MG63 (cell line): Measurements from ENCODE around the gene SART3. TPM values are rescaled to one million over a fixed set of nuclear protein-coding genes. Genes with fewer than 3 reads are reported as not detected.
"Not testable (repeated sequence)": the region's sequence is repeated elsewhere in the genome, so short reads cannot be mapped to it uniquely, and the experiment has no call there.

Experiments
- DNase-seq: peaks from one replicate; pipeline ENCODE4 v3.0.0-alpha.2; 2020
- H3K27me3 ChIP-seq: fragments of 250-450 bp; sonication (Bioruptor Pico); 2 replicates; pipeline ENCODE4 v1.5.1; 2020; ENCODE audit warnings: mild to moderate bottlenecking, moderate library complexity
- H3K36me3 ChIP-seq: fragments of 250-450 bp; sonication (Bioruptor Pico); 2 replicates; pipeline ENCODE4 v1.5.1; 2020; ENCODE audit warnings: mild to moderate bottlenecking, moderate library complexity
- H3K4me3 ChIP-seq: fragments of 250-450 bp; sonication (Bioruptor Pico); 2 replicates; pipeline ENCODE4 v1.5.1; 2020; ENCODE audit warnings: mild to moderate bottlenecking, moderate library complexity
- H3K9me3 ChIP-seq: fragments of 250-450 bp; sonication (Bioruptor Pico); 2 replicates; pipeline ENCODE4 v1.5.1; 2020; ENCODE audit warnings: mild to moderate bottlenecking, moderate library complexity
- total RNA-seq: library from RNA; depleted of rRNA; stranded (reverse); fragments of >200 nt; shearing (Covaris generic); gene quantifications from 2 replicates; pipeline ENCODE4 v1.2.3, GENCODE V29; 2014; ENCODE audit warnings: low replicate concordance

The SART3 gene
- total RNA-seq, 1 experiment from 2014 or later, result 27.6 TPM

DNA sequence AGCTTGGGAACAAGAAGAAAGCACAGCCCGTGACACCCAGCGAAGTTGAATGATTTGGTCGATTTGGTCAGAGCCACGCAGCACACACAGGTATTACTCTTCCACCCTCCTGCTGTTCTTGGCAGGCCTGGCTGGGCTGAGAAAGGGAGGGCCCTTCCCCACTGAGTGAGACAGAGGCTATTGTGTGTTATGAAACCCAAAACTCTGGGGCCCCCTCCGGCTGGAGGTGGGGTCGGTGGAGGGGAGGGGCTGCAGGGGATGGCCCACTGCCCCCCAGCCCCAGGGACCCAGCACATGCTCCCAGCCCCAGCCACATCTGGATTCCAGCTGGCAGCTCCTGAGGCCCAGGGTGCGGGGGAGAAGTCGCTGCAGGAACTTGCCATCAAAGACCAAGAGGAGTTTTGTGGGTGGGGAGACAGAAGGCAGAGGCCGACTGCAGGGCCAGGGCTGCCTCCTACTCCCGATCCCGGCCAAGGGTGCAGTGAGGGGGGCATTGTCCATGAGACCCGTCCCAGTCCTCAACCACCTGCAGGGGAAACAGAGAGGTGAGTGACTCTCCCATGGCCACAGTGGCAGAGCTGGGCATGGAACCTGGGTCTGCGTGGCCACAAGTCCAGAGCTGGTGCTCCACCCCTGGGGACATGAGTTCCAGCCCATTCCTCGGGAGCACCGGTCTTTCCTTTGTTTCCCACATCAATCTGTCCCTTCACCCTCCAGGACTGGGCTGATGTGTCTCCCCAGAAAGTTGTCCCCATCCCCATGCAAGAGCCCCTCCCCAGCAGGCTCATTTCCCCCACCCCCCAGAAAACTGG lies 28.3 kb upstream of the SART3 start:
- peaks cover 17% of the 10 kb centered on the region for H3K36me3 ChIP-seq
- no peaks in the 10 kb centered on the region for H3K27me3 ChIP-seq
- DNase-seq, result peak; percentile 53
- no peak overlapping the region for H3K4me3 ChIP-seq
- H3K9me3 ChIP-seq, result no peaks in the 10 kb centered on the region

DNA sequence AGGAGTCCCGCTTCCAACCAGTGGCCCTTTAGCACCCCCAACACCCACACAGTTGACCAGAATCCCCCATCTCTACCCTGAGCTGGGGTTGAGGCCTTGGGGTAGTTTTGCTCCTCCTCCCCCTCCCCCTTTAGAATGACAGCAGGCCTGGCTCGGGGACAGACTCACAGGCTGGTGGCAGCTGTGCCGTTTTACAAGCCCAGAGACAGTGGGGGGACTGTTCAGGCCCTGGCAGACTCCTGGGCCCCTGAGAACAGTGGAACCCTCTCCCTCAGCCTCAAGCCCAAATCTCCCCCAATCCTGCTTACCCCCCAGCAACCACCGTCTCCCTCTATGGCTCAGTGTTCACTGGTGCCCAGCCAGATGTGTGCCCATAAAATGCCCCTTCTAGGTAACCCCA lies 26.9 kb upstream of the SART3 start:
- no peaks in the 10 kb centered on the region for H3K27me3 ChIP-seq
- no peak overlapping the region for H3K4me3 ChIP-seq
- H3K36me3 ChIP-seq, result peaks cover 7% of the 10 kb centered on the region
- no peaks in the 10 kb centered on the region for H3K9me3 ChIP-seq
- DNase-seq, result no peak

DNA sequence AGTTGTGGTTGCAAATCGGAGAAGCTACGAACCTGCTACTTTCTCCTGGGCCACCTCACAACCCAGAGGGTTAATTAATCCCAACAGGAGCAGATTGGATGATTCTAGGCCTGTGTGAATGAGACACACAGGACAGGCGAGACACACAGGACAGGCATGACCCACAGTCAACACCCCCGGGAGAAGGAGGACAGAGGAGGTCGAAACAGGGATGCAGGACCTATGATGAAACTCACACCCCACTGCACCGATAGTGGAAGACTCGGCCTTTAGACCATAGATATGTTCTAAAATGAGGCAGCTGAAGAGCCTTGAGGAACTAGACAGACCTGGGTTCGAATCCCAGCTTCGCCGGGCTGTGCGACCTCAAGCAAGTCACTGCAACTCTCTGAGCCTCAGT lies 25.3 kb upstream of the SART3 start:
- H3K36me3 ChIP-seq, result no peaks in the 10 kb centered on the region
- no peak overlapping the region for H3K4me3 ChIP-seq
- H3K9me3 ChIP-seq, result no peaks in the 10 kb centered on the region
- no peak for DNase-seq
- no peaks in the 10 kb centered on the region for H3K27me3 ChIP-seq

DNA sequence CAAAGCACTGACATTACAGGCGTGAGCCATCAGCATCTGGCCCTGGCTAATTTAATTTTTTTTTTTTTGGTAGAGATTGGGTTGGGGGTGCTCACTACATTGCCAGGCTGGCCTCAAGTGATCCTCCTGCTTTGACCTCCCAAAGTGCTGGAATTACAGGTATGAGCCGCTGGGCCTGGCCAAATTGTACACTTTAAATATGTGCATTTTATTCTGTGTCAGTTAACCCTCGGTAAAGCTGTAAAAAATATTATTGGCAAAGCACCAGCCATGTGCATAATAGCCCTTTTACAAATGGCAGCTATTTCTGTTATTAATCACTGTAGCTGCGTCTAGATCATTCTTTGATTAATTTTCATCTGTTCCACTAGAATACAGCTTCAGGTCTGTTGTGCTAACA lies 24.9 kb upstream of the SART3 start:
- DNase-seq, result no peak
- Histone ChIP-seq H3K4me3 (no peak overlapping the region), H3K9me3 (no peaks in the 10 kb centered on the region), H3K27me3 (no peaks in the 10 kb centered on the region), H3K36me3 (no peaks in the 10 kb centered on the region)

DNA sequence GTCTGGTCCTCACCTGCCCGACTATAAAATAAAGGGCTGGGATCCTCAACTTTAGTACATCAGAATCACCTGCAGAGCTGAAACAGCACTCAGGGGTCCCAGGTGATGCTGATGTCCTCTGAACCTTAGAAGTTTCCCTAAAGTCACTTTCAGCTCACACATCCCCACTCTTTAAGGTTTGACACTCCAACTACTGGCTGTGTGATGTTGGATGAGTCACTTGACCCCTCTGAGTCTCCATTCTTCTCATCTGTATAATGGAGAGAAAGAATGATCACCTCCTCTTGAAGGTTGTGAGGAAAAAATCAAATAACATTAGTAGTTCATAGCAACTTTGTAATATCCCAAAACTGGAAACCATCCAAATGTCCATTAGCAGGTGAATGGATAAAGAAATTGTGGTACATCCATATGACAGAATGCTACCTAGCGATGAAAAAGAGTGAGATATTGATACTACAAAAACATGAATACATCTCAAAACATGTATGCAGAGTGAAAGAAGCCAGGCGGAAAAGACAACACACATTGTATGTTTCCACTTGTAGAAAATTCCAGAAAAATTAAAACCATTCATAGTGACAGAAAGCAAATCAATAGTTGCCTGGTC lies 23.6 kb upstream of the SART3 start:
- DNase-seq, result no peak
- no peak overlapping the region for H3K4me3 ChIP-seq

DNA sequence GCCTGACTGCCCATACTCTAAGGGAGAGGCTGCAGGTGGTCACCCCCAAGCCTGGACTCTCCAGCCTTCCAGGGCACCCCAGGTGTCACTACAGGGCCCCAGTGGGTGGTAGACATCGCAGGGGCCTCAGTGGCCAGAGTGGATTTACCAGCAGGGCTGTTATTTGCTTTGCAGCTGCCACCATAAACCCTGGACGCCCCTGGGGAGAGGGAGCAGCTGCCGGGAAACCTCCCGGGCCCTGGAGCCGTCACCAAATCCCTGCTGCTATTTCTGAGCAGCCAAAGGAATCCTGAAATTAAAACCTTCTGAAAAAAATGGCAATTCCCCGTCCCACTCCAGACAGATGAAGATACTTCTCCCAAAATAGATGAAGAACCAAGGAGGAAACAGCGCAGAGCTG lies 23.0 kb upstream of the SART3 start:
- DNase-seq, result no peak
- no peaks in the 10 kb centered on the region for H3K9me3 ChIP-seq
- H3K4me3 ChIP-seq, result no peak overlapping the region
- H3K36me3 ChIP-seq, result no peaks in the 10 kb centered on the region
- H3K27me3 ChIP-seq, result no peaks in the 10 kb centered on the region

More for the DNA sequence above, 23.6 kb upstream of the SART3 start:
- H3K9me3 ChIP-seq, result no peaks in the 10 kb centered on the region
- H3K27me3 ChIP-seq, result no peaks in the 10 kb centered on the region
- no peaks in the 10 kb centered on the region for H3K36me3 ChIP-seq

DNA sequence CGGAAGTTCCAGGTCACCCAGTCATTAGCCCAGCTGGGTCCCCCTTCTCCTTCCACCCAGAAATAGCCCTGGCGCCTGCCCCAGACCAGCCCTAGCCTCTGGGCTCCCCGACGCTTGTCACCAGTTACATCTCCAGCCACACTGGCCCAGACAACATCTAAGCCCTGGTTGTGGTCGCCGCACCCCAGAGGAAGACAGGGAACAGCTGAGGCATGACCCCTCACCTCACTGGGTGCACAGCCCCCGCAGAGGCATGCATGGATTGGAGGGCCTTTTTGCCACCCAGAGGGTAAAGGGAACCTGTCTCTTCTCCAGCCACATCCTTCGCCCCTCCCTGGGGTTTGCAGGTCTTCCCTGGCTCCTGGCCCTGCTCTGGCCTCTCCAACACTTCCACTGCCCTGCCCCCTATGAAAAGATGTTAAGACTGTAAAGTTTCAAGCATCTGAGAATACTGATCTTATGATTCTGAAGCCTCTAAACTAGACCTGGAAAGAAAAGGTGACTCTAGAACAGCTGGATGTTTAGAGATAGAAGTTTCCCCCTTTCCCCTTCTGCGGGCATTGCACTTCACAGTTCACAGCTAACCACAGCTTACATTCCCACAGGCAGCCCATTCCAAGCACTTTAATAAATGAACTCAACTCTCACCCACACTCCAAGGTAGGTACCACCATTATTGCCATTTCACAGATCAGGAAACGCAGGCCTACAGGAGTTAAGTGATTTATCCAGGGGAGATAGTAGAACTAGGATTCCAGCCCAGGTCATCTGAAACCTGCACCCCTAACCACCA lies 22.2 kb upstream of the SART3 start:
- no peak for DNase-seq
- H3K36me3 ChIP-seq, result no peaks in the 10 kb centered on the region
- no peaks in the 10 kb centered on the region for H3K9me3 ChIP-seq
- no peak overlapping the region for H3K4me3 ChIP-seq
- H3K27me3 ChIP-seq, result no peaks in the 10 kb centered on the region

DNA sequence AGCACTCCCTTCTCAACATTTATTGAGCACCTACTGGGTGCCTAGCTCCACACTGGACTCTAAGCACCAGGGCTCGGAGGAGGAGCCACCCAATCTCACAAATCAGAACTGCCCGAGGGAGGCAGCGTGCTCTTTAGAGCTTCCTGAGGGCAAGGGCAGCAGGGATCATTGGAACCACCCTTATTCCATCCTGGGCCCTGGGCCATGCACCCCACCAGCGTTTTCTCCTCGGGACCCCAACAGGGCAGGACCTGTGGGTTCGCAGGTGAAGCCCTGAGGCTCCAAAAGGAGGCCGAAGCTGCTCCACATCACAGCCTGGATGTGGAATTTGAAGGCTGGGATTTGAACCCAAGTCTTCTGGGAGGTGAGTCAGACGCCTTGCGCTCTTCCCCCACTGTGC lies 21.5 kb upstream of the SART3 start:
- Histone ChIP-seq H3K27me3 (no peaks in the 10 kb centered on the region), H3K36me3 (no peaks in the 10 kb centered on the region), H3K9me3 (no peaks in the 10 kb centered on the region), H3K4me3 (no peak overlapping the region)
- DNase-seq, result no peak

DNA sequence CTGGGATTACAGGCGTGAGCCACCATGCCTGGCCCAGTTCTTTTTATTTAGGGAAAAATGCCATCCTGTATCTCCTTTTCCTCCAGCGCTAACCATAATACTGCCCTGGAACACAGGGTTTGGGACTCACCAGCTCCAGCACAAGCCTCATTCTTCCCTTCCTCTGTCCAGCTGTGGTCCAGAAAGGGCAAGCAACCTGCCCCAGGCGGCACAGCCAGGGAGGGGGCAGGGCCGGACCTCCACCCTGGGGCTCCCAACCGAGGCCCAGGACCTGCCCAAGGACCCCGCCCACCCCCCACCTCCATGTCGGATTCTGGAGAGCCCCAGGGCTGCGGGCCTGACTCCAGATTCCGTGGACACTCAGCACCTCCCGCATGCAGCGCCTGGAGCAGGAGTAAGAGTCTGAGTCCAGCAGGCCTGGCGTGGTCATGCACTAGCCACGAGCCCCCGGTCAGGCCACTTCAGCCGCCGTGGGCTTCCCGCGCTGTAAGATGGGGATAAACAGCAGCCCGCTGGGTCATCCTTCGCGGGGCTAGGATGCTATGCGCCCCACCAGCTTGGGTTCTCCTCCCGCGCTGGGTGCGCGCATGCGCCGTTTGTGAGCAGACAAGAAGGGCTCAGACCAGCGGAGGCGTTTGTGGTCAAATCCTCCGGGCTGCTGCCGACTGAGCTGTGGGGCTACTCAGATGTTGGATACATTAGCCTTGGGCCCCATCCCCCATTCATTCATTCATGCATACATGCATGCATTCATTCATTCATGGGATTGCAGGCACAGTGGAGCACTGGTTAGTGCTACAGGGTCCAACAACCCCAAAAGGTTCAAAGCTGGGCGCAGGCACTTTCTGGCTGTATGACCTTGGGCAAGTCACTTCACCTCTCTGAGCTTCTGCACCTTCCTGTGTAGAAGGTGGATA lies 20.6 kb upstream of the SART3 start:
- H3K4me3 ChIP-seq, result no peak overlapping the region
- H3K36me3 ChIP-seq, result no peaks in the 10 kb centered on the region
- H3K9me3 ChIP-seq, result no peaks in the 10 kb centered on the region
- H3K27me3 ChIP-seq, result no peaks in the 10 kb centered on the region
- DNase-seq, result no peak

DNA sequence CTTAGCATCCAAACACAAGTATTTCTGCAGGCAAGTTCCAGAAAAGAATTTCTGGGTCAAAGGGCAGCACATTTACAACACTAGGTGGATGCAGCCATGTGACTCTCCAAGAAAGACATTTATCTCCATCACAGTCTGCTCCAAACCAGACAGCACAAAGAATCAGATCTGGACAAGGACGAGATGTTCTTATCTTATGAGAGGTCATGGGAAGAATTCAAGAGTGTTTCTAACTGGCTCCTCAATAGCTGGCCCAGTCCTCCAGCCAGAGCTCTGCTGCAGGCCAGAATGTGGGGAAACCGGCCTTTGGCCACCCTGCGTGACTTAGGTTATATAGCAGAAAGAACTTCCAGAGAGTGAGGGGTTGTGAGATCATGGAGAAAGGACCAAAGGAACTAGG lies 19.6 kb upstream of the SART3 start:
- DNase-seq, result no peak
- Histone ChIP-seq H3K27me3 (no peaks in the 10 kb centered on the region), H3K4me3 (no peak overlapping the region), H3K9me3 (no peaks in the 10 kb centered on the region), H3K36me3 (no peaks in the 10 kb centered on the region)

DNA sequence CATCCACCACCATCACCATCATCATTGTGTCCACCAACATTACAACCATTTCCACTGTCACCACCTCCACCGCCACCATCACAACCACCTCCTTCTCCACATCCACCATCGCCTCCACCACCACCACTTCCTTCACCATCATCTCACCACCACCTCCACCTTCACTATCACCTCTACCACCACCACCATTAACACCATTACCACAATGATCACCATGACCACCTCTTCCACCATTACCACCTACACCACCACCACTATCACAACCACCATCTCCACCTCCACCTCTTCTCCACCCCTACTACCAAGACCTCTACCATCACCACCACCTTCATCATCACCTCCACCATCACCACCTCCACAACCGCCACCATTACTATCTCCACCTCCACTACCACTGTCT lies 17.8 kb upstream of the SART3 start:
- Histone ChIP-seq H3K36me3 (no peaks in the 10 kb centered on the region), H3K9me3 (no peaks in the 10 kb centered on the region), H3K4me3 (no peak overlapping the region), H3K27me3 (no peaks in the 10 kb centered on the region)
- no peak for DNase-seq

DNA sequence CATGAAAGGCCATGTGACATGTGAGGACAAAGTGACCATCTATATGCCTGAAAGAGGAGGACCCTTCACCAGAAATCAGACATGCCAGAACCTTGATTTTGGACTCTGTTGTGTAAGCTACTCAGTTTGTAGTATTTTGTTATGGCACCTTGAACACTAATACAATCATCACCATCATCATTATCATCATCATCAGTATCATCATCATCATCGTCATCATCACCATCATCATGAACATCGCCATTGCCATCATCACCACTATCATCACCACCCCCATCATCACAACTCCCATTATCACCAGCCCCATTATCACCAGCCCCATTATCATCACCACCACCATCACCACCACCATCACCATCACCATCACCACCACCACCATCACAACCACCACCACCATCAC lies 17.3 kb upstream of the SART3 start:
- no peaks in the 10 kb centered on the region for H3K9me3 ChIP-seq
- H3K27me3 ChIP-seq, result no peaks in the 10 kb centered on the region
- no peak for DNase-seq
- H3K36me3 ChIP-seq, result no peaks in the 10 kb centered on the region
- no peak overlapping the region for H3K4me3 ChIP-seq

DNA sequence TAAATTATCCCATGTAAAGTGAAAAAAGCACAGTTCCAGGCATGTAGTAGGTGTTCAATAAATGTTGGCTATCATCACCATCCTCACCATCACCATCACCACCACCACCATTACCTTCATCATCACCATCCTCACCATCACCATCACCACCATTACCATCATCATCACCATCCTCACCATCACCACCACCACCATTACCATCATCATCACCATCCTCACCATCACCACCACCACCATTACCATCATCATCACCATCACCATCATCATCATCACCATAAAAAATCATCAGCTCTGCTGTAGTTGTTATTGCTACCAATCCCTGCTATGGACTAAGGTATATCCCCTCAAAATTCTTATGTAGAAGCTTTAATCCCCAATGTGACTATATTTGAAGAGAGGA lies 16.5 kb upstream of the SART3 start:
- Histone ChIP-seq H3K4me3 (no peak overlapping the region), H3K27me3 (no peaks in the 10 kb centered on the region), H3K9me3 (no peaks in the 10 kb centered on the region), H3K36me3 (no peaks in the 10 kb centered on the region)
- no peak for DNase-seq

DNA sequence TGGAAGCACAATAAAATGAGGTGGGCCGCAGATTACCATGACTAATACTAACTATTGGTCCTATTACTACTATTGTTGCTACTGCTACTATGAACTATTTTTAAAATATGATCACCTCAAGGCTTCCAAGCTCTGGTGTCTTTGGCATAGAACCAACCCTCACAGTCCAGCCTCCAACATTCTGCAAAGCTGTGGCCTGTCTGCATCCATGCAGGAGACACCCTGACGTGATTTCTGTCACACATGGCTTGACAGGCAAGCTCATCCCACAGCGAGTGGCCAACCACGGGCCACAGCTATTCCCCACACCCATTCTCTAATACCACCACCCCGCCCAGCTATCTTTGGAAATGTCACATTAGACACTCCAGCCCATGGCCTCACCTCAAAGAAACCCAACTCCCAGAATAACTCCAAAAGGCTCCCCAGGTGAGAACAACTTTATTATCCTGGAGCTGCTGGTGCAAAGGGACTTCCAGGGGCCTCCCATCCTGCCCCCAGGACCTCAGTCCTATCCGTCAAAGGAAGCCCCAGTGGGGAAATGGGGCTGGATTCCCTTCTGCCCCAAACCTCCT lies 15.8 kb upstream of the SART3 start:
- no peaks in the 10 kb centered on the region for H3K27me3 ChIP-seq
- H3K36me3 ChIP-seq, result no peaks in the 10 kb centered on the region
- no peak overlapping the region for H3K4me3 ChIP-seq
- no peak for DNase-seq
- H3K9me3 ChIP-seq, result no peaks in the 10 kb centered on the region

DNA sequence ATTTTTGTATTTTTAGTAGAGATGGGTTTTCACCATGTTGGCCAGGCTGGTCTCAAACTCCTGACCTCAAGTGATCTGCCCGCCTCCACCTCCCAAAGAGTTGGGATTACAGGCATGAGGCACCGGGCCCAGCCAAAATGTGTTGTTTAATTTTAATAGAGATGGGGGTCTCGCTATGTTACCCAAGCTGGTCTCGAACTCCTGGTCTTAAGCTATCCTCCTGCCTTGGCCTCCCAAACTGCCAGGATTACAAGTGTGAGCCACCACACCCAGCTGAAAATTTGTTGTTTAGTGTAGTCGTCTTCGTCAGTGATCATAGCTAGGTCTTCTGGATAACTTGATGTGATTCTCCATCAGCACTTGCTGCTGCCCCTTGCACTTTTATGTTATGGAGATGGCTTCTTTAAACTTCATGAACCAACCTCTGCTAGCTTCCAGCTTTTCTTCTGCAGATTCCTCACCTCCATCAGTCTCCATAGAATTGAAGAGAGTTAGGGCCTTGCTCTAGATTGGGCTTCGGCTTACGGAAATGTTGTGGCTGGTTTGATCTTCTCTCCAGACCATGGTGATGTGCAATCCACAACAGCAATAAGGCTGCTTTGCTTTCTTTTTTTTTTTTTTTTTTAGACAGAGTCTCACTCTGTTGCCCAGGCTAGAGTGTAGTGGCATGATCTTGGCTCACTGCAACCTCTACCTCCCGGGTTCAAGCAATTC lies 14.4 kb upstream of the SART3 start:
- no peak overlapping the region for H3K4me3 ChIP-seq
- no peaks in the 10 kb centered on the region for H3K9me3 ChIP-seq
- no peaks in the 10 kb centered on the region for H3K27me3 ChIP-seq
- no peaks in the 10 kb centered on the region for H3K36me3 ChIP-seq
- no peak for DNase-seq

DNA sequence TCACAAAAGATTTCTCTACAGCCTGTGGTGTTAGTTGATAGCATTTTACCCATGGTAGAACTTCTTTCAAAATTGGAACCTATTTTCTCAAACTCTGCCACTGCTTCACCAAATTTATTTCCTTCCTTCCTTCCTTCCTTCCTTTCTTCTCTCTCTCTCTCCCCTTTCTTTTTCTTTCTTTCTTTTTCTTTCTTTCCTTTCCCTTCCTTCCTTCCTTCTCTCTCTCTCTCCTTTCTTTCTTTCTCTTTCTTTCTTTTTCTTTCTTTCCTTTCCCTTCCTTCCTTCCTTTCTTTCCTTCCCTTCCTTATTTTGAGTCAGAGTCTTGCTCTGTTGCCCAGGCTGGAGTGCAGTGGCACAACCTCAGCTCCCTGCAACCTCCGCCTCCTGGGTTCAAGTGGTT lies 13.3 kb upstream of the SART3 start:
- not testable (repeated sequence) for DNase-seq, H3K4me3 ChIP-seq, H3K9me3 ChIP-seq, H3K36me3 ChIP-seq, H3K27me3 ChIP-seq
